Stimulated activated naive CD4-positive, alpha-beta T cell (primary cell): Measurements from ENCODE around the gene DUSP10.

ENCODE experiments used
- DNase-seq, 6 experiments: peaks; one replicate each; lab custom pipeline; 2025; lab: John Stamatoyannopoulos, UW

The DUSP10 gene

GRCh38 chr1:221714227-221715152, 27.4 kb downstream of the DUSP10 start:
- no peak for DNase-seq

DNA sequence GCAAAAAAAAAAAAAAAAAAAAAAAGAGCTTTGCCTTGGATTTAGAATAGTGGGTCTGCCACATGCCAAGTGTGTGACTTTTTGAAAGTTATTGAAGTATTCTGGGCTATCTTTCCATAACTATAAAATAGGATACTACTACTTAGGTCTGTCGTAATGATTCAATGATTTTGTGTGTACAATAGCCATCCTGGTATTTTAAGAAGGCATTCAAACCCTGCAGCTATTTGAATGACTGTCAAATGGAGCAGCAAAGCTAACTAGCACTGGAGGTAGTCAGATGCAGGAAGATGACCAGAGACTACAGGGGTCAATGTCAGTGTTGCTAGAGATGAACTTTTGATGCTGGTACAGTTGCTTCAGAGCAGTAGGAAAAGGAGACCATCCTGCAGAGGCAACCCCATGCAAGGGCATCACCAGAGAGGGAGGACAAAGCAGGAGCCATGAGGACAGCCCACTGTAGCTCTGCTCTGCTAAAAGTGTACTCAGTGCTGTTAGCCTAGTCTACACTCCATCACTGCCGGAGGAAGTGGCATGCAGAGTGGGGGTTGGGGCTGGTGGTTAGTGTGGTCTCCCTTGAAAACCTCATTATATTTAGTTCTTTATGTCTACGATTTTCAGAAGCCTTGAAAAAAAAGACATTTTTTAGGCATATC, 29.0 kb downstream of the DUSP10 start:
- DNase-seq = peak; percentile 53 to 88 (median 71)

DNA sequence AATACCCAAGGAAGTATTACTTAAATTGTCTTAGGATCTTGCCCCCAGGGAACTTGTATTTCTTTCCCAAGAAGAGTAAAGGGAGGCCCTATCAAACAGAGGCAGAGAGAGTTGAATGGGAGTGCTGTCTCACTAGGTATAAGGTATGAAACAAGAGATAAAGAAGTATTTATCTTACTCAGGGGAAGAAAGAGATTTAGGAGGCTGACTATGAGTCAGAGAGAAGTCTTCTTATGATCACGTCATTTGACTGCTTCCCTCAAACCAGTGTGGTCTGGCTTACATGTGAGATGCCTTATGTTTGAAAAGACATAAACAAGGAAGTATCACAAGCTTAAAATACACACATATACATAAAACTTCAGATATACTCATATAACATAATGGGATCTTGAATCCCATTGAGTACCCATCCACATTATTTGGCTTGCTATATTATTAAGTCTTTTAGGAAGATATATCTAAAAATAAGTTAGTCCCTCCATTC, 29.6 kb downstream of the DUSP10 start:
- DNase-seq = peak in 5 of 6 experiments; percentile 18 to 67 (median 58)

- DNase-seq = no peak
These were observed 30.2 kb downstream of the DUSP10 start for GRCh38 chr1:221711656-221712055.

- no peak for DNase-seq
These were observed 30.8 kb downstream of the DUSP10 start for GRCh38 chr1:221711063-221711577.

GRCh38 chr1:221709854-221710253, 32.0 kb downstream of the DUSP10 start:
- no peak for DNase-seq

- peak; percentile 3 to 49 (median 18) for DNase-seq
These were observed 32.9 kb downstream of the DUSP10 start for GRCh38 chr1:221708987-221709386.

- DNase-seq = no peak
These were observed 33.8 kb downstream of the DUSP10 start for GRCh38 chr1:221708076-221708571.

GRCh38 chr1:221706876-221707582, 34.9 kb downstream of the DUSP10 start:
- DNase-seq = no peak

GRCh38 chr1:221706191-221706590, 35.7 kb downstream of the DUSP10 start:
- DNase-seq = no peak

DNA sequence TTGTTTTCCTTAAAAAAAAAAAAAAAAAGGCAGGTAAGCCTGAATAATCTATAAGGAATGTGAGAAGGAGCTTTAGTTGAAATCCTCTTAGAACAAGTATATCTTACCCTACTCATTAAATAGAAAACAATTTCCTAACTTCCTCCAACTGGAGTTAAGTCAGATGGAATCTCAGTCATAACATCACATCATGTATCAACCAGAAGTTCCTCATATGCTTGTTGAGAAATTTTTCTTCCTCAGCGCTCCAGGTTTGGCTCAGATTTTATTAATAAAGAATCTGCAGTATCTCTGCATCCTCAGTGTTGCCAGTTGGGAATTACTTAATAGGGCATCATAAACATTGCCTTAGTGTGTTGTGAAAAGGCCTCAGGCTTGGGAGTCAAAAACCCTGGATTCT, 37.6 kb downstream of the DUSP10 start:
- no peak for DNase-seq

DNA sequence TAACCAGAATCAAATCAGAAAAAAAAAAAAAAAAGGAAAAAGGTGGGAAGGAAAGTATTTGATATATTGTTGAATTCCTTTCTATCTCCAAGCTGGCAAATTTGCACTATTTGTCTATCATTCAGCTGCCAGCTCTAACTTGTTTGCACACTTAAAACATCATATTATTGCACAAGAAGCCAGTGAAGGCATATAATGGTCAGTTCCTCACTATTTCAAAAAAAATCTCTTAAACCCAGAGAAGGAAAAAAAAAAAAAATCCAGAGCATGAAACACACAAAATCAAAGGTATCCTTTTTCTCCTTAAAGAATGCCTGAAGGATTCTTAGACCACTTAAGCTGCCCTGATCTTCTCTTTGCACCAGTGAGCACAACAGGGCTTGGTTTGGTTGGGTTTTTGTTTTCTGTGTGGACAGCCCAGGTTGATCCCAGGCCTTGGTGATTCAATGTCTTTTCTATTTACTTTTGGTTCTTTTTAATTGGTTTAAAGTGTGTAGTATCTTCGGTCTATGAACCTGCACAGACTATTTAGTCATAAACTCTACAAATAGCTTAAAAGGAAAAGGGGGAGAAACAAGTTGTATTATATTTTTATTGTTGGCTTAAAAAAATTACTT, 40.2 kb downstream of the DUSP10 start:
- DNase-seq = no peak

- no peak for DNase-seq
These were observed 40.9 kb downstream of the DUSP10 start for GRCh38 chr1:221700948-221701347.

GRCh38 chr1:221700536-221700935, 41.4 kb downstream of the DUSP10 start:
- no peak for DNase-seq

DNA sequence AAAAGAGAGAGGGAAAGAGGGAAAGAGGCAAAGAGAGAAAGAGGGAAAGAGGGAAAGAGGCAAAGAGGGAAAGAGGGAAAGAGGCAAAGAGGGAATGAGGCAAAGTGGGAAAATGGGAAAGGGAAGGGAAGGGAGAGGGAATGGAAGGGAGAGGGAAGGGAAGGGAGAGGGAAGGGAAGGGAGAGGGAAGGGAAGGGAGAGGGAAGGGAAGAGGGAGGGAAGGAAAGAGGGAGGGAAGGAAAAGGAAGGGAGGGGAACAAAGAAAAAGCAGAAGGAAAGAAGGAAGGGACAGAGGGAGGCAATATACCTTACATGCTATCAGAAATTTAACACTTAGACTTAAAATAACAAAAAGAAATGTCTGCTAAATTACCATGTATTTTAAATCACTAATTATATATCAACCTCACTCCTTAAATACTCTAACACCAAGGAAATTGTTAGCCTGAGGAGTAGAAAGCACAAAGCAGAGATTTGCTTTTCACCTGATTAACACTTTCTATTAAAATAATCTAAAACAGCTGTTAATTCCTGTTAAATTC, 41.8 kb downstream of the DUSP10 start:
- no peak for DNase-seq

DNA sequence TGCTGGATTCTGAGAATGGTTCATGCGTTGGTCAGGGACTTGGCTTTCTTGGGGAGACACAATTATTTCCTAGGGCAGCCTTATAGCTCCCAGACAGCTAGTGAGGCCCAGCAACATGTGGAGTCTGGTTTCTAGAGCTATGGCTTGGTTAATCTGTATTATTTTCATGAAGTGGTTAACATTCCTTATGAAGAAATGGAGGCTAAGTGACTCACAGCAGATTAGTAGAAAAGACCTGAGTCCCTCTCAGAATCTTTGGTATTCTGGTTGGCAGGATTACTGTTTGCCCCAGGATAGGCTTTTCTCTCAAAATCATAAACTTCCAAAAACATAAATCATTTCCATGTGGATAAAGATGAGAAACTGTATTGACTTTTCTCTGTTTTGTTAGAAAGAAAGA, 42.3 kb downstream of the DUSP10 start:
- DNase-seq = no peak

- DNase-seq = no peak
These were observed 43.1 kb downstream of the DUSP10 start for GRCh38 chr1:221698579-221699349.

DNA sequence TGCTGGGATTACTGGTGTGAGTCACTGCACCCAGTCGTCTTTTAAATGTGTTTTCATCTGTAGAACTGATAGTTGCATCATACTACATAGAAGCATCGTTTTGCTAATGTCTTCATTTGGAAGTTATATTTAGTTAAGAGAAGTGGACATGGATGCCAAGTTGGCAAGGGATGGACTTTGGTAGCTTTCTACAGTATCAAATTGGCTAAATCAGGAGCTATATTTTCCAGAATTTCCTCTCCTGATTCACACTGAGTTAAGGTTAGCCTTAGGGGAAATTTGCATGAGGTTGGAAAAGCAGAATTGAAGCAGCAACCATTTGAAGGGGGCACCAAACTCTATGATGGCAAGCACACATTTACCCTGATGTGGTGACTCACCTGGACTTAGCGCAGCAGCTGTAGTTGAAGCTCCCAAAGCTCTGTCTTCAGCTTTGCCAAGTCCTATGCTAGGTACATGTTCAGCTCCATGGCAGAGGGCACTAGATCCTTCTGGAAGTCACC, 43.9 kb downstream of the DUSP10 start:
- DNase-seq = no peak

GRCh38 chr1:221696718-221697461, 45.0 kb downstream of the DUSP10 start:
- no peak for DNase-seq

DNA sequence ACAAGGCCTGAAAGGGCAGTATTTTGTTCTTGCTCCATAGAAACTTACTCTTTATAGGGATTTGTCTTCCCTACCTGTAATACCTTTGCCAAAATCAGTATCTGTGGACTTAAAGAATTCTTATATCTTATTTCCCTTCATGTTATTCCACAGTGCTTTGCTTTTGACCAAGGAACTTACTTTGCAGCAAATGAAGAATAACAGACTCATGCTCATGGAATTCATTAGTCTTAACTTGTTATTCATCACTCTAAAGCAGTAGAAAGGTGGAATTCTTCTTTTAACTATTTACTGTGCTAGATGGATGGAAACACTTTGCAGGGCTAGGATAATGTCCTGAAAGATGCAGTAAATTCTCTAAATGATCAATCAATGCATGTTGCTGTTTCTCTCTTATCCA, 45.9 kb downstream of the DUSP10 start:
- DNase-seq = no peak
